HEK293 (cell line): ENCODE measurements around the gene LRRC7.

ENCODE experiments used
- CTCF ChIA-PET: fragments of 350-600 bp; formaldehyde crosslinking; extraction: SDS; loops from one replicate; lab custom pipeline; 2021; ENCODE audit warnings: antibody characterized with exemption; lab: Yijun Ruan, JAX
- POLR2A ChIA-PET: fragments of 300-600 bp; formaldehyde crosslinking; extraction: SDS; loops from one replicate; lab custom pipeline; 2020; ENCODE audit warnings: antibody characterized with exemption, inconsistent platforms; lab: Yijun Ruan, JAX
- H3K27ac ChIP-seq: fragments of 200-500 bp; sonication (Bioruptor generic); 2 replicates; pipeline ENCODE4 v1.5.1; 2014; ENCODE audit warnings: low read depth, low read length, control low read depth, inconsistent platforms; ENCODE audit errors: extremely low read depth
- H3K36me3 ChIP-seq, 2 experiments: fragments of 200-500 bp in 1 of 2; sonication (Bioruptor generic) in 1 of 2; 1 replicate in 1 of 2; 2 replicates in 1 of 2; pipeline ENCODE4 v1.5.1; 2014 to 2017; ENCODE audit warnings: inconsistent platforms in 2 of 2, low read length in 2 of 2; ENCODE audit not compliant: control insufficient read depth in 2 of 2, insufficient read depth in 1 of 2
- H3K4me1 ChIP-seq: fragments of 200-500 bp; sonication (Bioruptor generic); 2 replicates; pipeline ENCODE4 v1.5.1; 2014; ENCODE audit warnings: mild to moderate bottlenecking, low read length, inconsistent platforms; ENCODE audit not compliant: control insufficient read depth, insufficient read depth
- H3K4me3 ChIP-seq: 2 replicates; pipeline ENCODE4 v1.5.1; 2011; ENCODE audit warnings: low read depth, mild to moderate bottlenecking, control low read depth, low read length, moderate library complexity
- H3K9me3 ChIP-seq: fragments of 200-500 bp; sonication (Bioruptor generic); 2 replicates; pipeline ENCODE4 v1.5.1; 2014; ENCODE audit warnings: low read depth, low read length, inconsistent platforms; ENCODE audit not compliant: control insufficient read depth, insufficient read depth
- BCL11B ChIP-seq: fragments of 450-650 bp; formaldehyde crosslinking; IDR thresholded peaks from 2 replicates; pipeline ENCODE4 v1.5.1; 2016; ENCODE audit warnings: low read depth, missing biosample characterization, missing genetic modification characterization
- FEZF1 ChIP-seq: fragments of 450-650 bp; formaldehyde crosslinking; IDR thresholded peaks from 2 replicates; pipeline ENCODE4 v1.5.1; 2016; ENCODE audit warnings: missing biosample characterization, missing genetic modification characterization
- GFI1B ChIP-seq: fragments of 450-650 bp; formaldehyde crosslinking; IDR thresholded peaks from 2 replicates; pipeline ENCODE4 v1.5.1; 2016; ENCODE audit warnings: missing biosample characterization, missing genetic modification characterization
- HOXA7 ChIP-seq: sonication (generic); formaldehyde crosslinking; IDR thresholded peaks from 2 replicates; pipeline ENCODE4 v1.8.1; 2022; ENCODE audit warnings: missing genetic modification reagents, borderline replicate concordance
- KLF1 ChIP-seq: fragments of 450-650 bp; formaldehyde crosslinking; IDR thresholded peaks from 2 replicates; pipeline ENCODE4 v1.5.1; 2016; ENCODE audit warnings: missing biosample characterization, missing genetic modification characterization
- MYNN ChIP-seq: fragments of 450-650 bp; formaldehyde crosslinking; IDR thresholded peaks from 2 replicates; pipeline ENCODE4 v1.5.1; 2016; ENCODE audit warnings: missing biosample characterization, missing genetic modification characterization, borderline replicate concordance
- OVOL3 ChIP-seq: fragments of 450-650 bp; formaldehyde crosslinking; IDR thresholded peaks from 2 replicates; pipeline ENCODE4 v1.5.1; 2016; ENCODE audit warnings: missing biosample characterization, missing genetic modification characterization
- PRDM1 ChIP-seq: fragments of 450-650 bp; formaldehyde crosslinking; IDR thresholded peaks from 2 replicates; pipeline ENCODE4; 2016; ENCODE audit warnings: missing biosample characterization, missing genetic modification characterization
- ZBTB8A ChIP-seq: fragments of 450-650 bp; formaldehyde crosslinking; IDR thresholded peaks from 2 replicates; pipeline ENCODE4 v1.5.1; 2016; ENCODE audit warnings: missing biosample characterization, missing genetic modification characterization
- ZFP41 ChIP-seq: fragments of 450-650 bp; formaldehyde crosslinking; IDR thresholded peaks from 2 replicates; pipeline ENCODE4 v1.5.1; 2016; ENCODE audit warnings: missing biosample characterization, missing genetic modification characterization, borderline replicate concordance
- ZNF169 ChIP-seq: fragments of 450-650 bp; formaldehyde crosslinking; IDR thresholded peaks from 2 replicates; pipeline ENCODE4 v1.5.1; 2016; ENCODE audit warnings: missing biosample characterization, missing genetic modification characterization
- ZNF266 ChIP-seq: fragments of 450-650 bp; formaldehyde crosslinking; IDR thresholded peaks from 2 replicates; pipeline ENCODE4 v1.5.1; 2016; ENCODE audit warnings: missing biosample characterization, missing genetic modification characterization, low read depth
- ZNF366 ChIP-seq: fragments of 450-650 bp; formaldehyde crosslinking; conservative IDR thresholded peaks from 2 replicates; pipeline ENCODE4 v1.5.1; 2016; ENCODE audit warnings: missing biosample characterization, missing genetic modification characterization
- ZNF391 ChIP-seq: fragments of 450-650 bp; formaldehyde crosslinking; IDR thresholded peaks from 2 replicates; pipeline ENCODE4 v1.5.1; 2016; ENCODE audit warnings: low read depth, missing biosample characterization, missing genetic modification characterization, borderline replicate concordance
- ZNF416 ChIP-seq: fragments of 450-650 bp; formaldehyde crosslinking; IDR thresholded peaks from 2 replicates; pipeline ENCODE4 v1.5.1; 2016; ENCODE audit warnings: missing biosample characterization, missing genetic modification characterization
- ZNF530 ChIP-seq: fragments of 450-650 bp; formaldehyde crosslinking; IDR thresholded peaks from 2 replicates; pipeline ENCODE4 v1.5.1; 2016; ENCODE audit warnings: low read depth, missing biosample characterization, missing genetic modification characterization
- ZNF555 ChIP-seq: fragments of 450-650 bp; formaldehyde crosslinking; conservative IDR thresholded peaks from 2 replicates; pipeline ENCODE4 v1.5.1; 2017; ENCODE audit warnings: missing biosample characterization, mild to moderate bottlenecking, missing genetic modification characterization, inconsistent platforms
- ZNF585B ChIP-seq: fragments of 450-650 bp; formaldehyde crosslinking; IDR thresholded peaks from 2 replicates; pipeline ENCODE4 v1.5.1; 2016; ENCODE audit warnings: missing biosample characterization, missing genetic modification characterization
- ZNF610 ChIP-seq: fragments of 450-650 bp; formaldehyde crosslinking; IDR thresholded peaks from 2 replicates; pipeline ENCODE4 v1.5.1; 2016; ENCODE audit warnings: missing biosample characterization, missing genetic modification characterization, borderline replicate concordance
- ZNF623 ChIP-seq: fragments of 450-650 bp; formaldehyde crosslinking; IDR thresholded peaks from 2 replicates; pipeline ENCODE4 v1.5.1; 2016; ENCODE audit warnings: missing biosample characterization, missing genetic modification characterization
- ZNF629 ChIP-seq: fragments of 450-650 bp; formaldehyde crosslinking; IDR thresholded peaks from 2 replicates; pipeline ENCODE4 v1.5.1; 2017; ENCODE audit warnings: missing biosample characterization, missing genetic modification characterization
- ZNF785 ChIP-seq: fragments of 450-650 bp; formaldehyde crosslinking; IDR thresholded peaks from 2 replicates; pipeline ENCODE4 v1.5.1; 2016; ENCODE audit warnings: missing biosample characterization, missing genetic modification characterization
- TF ChIP-seq, protein P1 (sequence below): fragments of 450-650 bp; formaldehyde crosslinking; IDR thresholded peaks from 2 replicates; pipeline ENCODE4 v1.5.1; 2016; ENCODE audit warnings: missing biosample characterization, missing genetic modification characterization
- TF ChIP-seq, protein P2 (sequence below): fragments of 450-650 bp; formaldehyde crosslinking; IDR thresholded peaks from 2 replicates; pipeline ENCODE4 v1.5.1; 2017; ENCODE audit warnings: missing biosample characterization, missing genetic modification characterization
- TF ChIP-seq, protein P3 (sequence below): sonication (generic); formaldehyde crosslinking; IDR thresholded peaks from 2 replicates; pipeline ENCODE4 v1.8.1; 2022; ENCODE audit warnings: mild to moderate bottlenecking, moderate library complexity, missing genetic modification reagents
- TF ChIP-seq, protein P4 (sequence below): fragments of 450-650 bp; formaldehyde crosslinking; IDR thresholded peaks from 2 replicates; pipeline ENCODE4; 2016; ENCODE audit warnings: missing biosample characterization, missing genetic modification characterization
- TF ChIP-seq, protein P5 (sequence below): fragments of 450-650 bp; formaldehyde crosslinking; IDR thresholded peaks from 2 replicates; pipeline ENCODE4 v1.5.1; 2016; ENCODE audit warnings: missing biosample characterization, missing genetic modification characterization

The LRRC7 gene

DNA sequence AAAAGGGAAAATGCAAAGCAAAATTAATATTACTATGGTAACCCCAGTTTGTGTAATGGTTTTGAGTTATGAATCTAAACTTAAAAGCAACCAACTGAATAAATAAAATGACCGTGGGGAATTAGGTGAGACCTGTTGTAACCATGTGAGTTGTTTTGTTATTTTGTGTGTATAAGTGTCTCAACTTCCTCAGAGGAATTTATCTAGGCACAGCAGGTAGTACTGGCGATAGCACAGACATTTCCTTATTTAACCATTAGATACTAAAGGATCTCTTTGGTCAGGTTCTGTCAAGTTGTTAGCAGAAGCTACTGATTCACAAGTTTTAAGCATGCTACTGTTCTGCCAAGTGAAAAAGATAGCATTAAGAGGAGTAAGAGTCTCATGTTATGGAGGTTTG is 39.3 kb upstream of the LRRC7 start:
- Histone ChIP-seq H3K4me1 (no peaks in the 10 kb centered on the region), H3K27ac (no peak overlapping the region), H3K4me3 (no peak overlapping the region), H3K9me3 (no peaks in the 10 kb centered on the region), H3K36me3 (no peaks in the 10 kb centered on the region)
- ChIA-PET POLR2A (no interaction called here), CTCF (no interaction called here)
- no peak for TF ChIP-seq ZBTB8A (tag by site-specific recombination)
- TF ChIP-seq ZFP41: no peak
- TF ChIP-seq HOXA7 (CRISPR knock-in tag): no peak
- no peak for TF ChIP-seq PRDM1 (tag by site-specific recombination)
- no peak for TF ChIP-seq ZNF391 (tag by site-specific recombination)
- TF ChIP-seq GFI1B (tag by site-specific recombination): no peak
- no peak for TF ChIP-seq ZNF585B (tag by site-specific recombination)
- no peak for TF ChIP-seq MYNN (tag by site-specific recombination)
- TF ChIP-seq ZNF366 (tag by site-specific recombination): no peak
- TF ChIP-seq ZNF785 (tag by site-specific recombination): no peak
- no peak for TF ChIP-seq BCL11B (tag by site-specific recombination)
- TF ChIP-seq, protein P1, sequence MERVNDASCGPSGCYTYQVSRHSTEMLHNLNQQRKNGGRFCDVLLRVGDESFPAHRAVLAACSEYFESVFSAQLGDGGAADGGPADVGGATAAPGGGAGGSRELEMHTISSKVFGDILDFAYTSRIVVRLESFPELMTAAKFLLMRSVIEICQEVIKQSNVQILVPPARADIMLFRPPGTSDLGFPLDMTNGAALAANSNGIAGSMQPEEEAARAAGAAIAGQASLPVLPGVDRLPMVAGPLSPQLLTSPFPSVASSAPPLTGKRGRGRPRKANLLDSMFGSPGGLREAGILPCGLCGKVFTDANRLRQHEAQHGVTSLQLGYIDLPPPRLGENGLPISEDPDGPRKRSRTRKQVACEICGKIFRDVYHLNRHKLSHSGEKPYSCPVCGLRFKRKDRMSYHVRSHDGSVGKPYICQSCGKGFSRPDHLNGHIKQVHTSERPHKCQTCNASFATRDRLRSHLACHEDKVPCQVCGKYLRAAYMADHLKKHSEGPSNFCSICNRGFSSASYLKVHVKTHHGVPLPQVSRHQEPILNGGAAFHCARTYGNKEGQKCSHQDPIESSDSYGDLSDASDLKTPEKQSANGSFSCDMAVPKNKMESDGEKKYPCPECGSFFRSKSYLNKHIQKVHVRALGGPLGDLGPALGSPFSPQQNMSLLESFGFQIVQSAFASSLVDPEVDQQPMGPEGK (tag by site-specific recombination): no peak
- TF ChIP-seq ZNF610 (tag by site-specific recombination): no peak
- TF ChIP-seq ZNF266 (tag by site-specific recombination): no peak
- TF ChIP-seq, protein P2, sequence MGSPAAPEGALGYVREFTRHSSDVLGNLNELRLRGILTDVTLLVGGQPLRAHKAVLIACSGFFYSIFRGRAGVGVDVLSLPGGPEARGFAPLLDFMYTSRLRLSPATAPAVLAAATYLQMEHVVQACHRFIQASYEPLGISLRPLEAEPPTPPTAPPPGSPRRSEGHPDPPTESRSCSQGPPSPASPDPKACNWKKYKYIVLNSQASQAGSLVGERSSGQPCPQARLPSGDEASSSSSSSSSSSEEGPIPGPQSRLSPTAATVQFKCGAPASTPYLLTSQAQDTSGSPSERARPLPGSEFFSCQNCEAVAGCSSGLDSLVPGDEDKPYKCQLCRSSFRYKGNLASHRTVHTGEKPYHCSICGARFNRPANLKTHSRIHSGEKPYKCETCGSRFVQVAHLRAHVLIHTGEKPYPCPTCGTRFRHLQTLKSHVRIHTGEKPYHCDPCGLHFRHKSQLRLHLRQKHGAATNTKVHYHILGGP (tag by site-specific recombination): no peak
- TF ChIP-seq OVOL3 (tag by site-specific recombination): no peak
- TF ChIP-seq, protein P3, sequence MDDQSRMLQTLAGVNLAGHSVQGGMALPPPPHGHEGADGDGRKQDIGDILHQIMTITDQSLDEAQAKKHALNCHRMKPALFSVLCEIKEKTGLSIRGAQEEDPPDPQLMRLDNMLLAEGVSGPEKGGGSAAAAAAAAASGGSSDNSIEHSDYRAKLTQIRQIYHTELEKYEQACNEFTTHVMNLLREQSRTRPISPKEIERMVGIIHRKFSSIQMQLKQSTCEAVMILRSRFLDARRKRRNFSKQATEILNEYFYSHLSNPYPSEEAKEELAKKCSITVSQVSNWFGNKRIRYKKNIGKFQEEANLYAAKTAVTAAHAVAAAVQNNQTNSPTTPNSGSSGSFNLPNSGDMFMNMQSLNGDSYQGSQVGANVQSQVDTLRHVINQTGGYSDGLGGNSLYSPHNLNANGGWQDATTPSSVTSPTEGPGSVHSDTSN (CRISPR knock-in tag): no peak
- TF ChIP-seq ZNF623 (tag by site-specific recombination): no peak

DNA sequence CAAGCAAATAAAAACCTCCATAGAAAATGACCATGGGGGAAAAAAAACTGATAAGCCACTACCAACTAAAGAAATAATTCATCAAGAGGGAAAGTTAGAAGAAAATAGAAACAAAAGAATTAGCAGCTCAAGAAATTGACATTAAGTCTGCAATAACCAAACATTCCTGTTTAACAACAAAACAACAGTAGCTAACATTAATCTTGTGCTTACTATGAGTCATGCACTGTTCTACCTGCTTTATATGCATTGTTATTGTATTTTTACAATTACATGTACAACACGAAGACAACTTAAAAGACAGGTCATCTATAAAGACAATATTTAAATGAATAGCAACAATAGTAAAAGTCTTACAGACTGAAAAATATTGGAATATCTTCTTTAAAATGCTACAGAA is 34.4 kb upstream of the LRRC7 start:
- no peak overlapping the region for H3K27ac ChIP-seq
- POLR2A ChIA-PET: no interaction called here
- CTCF ChIA-PET: no interaction called here
- H3K4me1 ChIP-seq: no peaks in the 10 kb centered on the region
- no peaks in the 10 kb centered on the region for H3K9me3 ChIP-seq
- no peaks in the 10 kb centered on the region for H3K36me3 ChIP-seq
- TF ChIP-seq PRDM1 (tag by site-specific recombination): no peak
- TF ChIP-seq FEZF1 (tag by site-specific recombination): no peak
- TF ChIP-seq, protein P4, sequence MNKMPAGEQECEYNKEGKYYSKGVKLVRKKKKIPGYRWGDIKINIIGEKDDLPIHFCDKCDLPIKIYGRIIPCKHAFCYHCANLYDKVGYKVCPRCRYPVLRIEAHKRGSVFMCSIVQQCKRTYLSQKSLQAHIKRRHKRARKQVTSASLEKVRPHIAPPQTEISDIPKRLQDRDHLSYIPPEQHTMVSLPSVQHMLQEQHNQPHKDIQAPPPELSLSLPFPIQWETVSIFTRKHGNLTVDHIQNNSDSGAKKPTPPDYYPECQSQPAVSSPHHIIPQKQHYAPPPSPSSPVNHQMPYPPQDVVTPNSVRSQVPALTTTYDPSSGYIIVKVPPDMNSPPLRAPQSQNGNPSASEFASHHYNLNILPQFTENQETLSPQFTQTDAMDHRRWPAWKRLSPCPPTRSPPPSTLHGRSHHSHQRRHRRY: no peak
- no peak for TF ChIP-seq ZNF169
- TF ChIP-seq ZNF629 (tag by site-specific recombination): no peak
- TF ChIP-seq ZNF530 (tag by site-specific recombination): no peak
- no peak for TF ChIP-seq ZFP41
- no peak for TF ChIP-seq ZNF785 (tag by site-specific recombination)
- no peak for TF ChIP-seq ZNF555 (tag by site-specific recombination)
- no peak for TF ChIP-seq KLF1 (tag by site-specific recombination)
- no peak for TF ChIP-seq ZNF416 (tag by site-specific recombination)
- TF ChIP-seq, protein P5, sequence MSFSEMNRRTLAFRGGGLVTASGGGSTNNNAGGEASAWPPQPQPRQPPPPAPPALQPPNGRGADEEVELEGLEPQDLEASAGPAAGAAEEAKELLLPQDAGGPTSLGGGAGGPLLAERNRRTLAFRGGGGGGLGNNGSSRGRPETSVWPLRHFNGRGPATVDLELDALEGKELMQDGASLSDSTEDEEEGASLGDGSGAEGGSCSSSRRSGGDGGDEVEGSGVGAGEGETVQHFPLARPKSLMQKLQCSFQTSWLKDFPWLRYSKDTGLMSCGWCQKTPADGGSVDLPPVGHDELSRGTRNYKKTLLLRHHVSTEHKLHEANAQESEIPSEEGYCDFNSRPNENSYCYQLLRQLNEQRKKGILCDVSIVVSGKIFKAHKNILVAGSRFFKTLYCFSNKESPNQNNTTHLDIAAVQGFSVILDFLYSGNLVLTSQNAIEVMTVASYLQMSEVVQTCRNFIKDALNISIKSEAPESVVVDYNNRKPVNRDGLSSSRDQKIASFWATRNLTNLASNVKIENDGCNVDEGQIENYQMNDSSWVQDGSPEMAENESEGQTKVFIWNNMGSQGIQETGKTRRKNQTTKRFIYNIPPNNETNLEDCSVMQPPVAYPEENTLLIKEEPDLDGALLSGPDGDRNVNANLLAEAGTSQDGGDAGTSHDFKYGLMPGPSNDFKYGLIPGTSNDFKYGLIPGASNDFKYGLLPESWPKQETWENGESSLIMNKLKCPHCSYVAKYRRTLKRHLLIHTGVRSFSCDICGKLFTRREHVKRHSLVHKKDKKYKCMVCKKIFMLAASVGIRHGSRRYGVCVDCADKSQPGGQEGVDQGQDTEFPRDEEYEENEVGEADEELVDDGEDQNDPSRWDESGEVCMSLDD (tag by site-specific recombination): no peak
- H3K4me3 ChIP-seq: no peak overlapping the region
